Peyer's patch (tissue), 4 donors: ENCODE data around the gene AP2A2.
"Not testable (repeated sequence)": the region's sequence is repeated elsewhere in the genome, so short reads cannot be mapped to it uniquely, and the experiment has no call there.

ENCODE experiments used
- CTCF ChIP-seq, 6 experiments: fragments of 450-650 bp in 4 of 6; fragments of 200-600 bp in 2 of 6; sonication (generic) in 1 of 6; IDR thresholded peaks; one replicate each; pipeline ENCODE4 v1.5.1; 2017 to 2019; ENCODE audit warnings: antibody characterized with exemption in 6 of 6, mild to moderate bottlenecking in 3 of 6, moderate library complexity in 1 of 6
- POLR2A ChIP-seq, 2 donors: fragments of 450-650 bp; IDR thresholded peaks; one replicate each; pipeline ENCODE4 v1.5.1; 2017; ENCODE audit warnings: antibody characterized with exemption in 2 of 2, mild to moderate bottlenecking in 2 of 2, moderate library complexity in 2 of 2

- not testable (repeated sequence) for TF ChIP-seq CTCF, POLR2A (IDR thresholded peaks at IDR 0.05)
These were observed 49.7 kb downstream of the AP2A2 start for GRCh38 chr11:975376-975775.
